ENCODE results near the gene SLC10A3.

SLC10A3 gene, protein sequence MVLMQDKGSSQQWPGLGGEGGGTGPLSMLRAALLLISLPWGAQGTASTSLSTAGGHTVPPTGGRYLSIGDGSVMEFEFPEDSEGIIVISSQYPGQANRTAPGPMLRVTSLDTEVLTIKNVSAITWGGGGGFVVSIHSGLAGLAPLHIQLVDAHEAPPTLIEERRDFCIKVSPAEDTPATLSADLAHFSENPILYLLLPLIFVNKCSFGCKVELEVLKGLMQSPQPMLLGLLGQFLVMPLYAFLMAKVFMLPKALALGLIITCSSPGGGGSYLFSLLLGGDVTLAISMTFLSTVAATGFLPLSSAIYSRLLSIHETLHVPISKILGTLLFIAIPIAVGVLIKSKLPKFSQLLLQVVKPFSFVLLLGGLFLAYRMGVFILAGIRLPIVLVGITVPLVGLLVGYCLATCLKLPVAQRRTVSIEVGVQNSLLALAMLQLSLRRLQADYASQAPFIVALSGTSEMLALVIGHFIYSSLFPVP

DNA sequence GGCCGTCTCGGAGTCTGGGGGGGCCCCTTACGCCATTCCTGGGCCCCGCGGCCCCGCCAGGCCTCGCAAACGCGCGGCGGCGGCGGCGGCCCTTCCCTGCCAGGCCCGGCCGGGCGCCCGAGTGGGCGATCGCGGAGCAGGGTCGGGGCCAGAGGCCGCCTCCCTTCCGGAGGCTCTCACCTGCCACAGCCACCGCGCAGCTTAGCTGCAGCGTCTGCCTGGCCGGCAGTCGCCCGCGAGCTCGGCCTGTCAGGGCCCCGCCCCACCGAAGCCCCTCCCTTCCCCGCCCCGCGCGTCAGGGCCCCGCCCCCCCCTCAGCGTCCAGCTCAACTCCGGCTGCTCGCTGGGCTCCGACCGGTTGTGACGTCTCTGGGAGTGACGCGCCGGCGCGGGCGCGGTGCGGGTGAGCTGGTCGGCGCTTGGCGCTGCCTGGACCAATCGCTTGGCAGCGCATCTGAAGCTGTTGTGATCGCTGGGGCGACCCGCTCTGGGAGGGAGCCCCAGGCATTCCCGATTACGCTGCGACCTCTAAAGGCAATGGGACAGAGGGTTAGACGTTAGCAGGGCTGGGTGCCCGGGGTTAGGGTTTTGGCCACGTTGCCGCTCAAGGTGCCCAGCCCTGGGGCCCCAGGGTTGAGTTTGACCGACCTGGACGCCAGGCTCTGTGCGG is at the start of gene SLC10A3:
TSS of gene SLC10A3 (minus strand) at position 216 of the 670 bp plus-strand sequence. CDS start 1,689 bp downstream, outside the sequence.
- DNase-seq: peak; percentile 92

DNA sequence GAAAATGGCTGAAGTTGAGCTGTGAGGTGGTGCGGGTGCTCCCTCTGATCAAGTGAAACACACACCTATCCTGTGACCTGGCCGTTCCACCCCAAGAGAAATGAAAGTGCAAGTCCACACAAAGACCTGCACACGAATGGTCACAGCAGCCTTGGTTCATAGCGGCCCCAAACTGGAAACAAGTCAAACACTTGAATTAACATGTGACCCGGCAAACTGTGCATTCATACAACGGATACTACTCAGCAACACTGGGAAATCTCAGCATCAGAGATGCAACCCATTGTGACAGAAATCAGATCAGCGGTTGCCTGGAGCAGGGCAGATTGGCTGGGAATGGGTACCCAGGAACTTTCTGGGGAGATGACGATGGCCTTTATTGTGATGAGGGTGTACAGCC is 48.6 kb upstream of the SLC10A3 start:
- no peak for DNase-seq

DNA sequence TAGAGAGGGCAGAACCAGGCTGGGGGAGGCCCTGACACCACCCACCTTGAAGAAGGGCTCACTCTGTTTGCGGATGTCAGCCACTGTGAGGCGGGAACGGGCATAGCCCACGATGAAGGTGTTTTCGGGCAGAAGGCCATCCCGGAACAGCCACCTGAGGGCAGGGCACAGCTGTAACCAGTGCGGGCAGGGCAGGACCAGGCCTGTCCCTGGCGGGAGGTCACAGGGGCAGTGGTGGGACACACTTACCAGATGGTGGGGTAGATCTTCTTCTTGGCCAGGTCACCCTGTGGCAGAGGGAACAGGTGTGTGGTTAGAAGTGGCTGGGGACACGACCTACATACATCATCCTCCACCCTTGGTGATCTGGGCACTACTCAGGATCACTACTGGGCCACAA is 45.5 kb upstream of the SLC10A3 start:
- no peak for DNase-seq

DNA sequence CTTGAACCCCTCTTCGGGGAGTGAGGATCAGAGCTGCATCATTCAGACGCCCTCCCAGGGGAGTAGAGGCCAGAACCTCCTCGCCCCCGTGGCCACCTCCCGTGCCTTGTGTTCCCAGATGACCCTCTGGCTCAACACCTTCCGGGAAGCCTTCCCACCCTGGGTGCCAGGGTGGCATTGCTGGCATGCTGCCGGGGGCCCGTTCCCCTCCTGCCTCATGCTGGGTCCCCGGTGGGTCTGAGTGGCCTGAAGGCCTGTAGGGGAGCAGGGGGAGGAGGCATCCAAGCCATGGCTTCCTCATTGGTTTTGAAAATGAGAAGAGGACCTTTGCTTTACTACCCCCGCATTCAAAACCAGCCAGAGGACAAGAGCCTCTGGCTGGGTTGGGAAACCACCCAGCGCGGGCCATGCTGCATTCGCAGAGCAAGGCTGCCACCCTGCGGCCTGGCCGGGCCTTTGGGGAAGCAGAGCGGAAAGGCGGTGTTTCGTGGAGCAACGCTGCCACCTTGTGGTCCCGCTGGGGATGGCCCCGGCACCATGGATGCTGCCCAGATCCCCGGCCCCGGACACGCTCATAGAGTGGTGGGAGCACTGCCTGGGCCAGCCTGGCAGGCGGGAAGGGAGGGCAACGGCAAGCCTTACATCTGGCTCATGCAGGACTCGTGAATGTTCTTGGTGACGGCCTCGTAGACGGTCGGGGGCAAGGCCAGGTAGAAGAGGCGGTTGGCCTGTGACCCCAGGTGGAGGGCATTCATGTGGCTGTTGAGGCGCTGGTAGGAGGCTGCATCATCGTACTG is 44.3 kb upstream of the SLC10A3 start:
- DNase-seq: peak; percentile 80

DNA sequence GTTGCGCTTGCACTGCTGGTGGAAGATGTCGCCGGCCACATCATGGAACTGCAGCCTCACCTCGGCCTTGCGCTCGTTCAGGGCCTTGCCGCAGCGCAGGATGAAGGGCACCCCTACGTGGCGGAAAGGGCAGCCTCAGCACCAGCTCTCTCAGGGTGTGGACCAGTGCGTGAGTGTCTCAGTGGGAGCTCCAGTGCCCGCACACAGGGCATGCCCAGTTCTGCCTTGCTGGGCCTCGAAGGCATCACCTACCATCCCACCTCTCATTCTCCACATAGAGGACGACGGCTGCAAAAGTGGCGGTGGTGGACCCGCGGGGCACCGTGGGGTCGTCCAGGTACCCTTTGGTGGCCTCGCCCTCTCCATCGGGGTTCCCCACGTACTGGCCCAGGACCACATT is 42.3 kb upstream of the SLC10A3 start:
- no peak for DNase-seq

DNA sequence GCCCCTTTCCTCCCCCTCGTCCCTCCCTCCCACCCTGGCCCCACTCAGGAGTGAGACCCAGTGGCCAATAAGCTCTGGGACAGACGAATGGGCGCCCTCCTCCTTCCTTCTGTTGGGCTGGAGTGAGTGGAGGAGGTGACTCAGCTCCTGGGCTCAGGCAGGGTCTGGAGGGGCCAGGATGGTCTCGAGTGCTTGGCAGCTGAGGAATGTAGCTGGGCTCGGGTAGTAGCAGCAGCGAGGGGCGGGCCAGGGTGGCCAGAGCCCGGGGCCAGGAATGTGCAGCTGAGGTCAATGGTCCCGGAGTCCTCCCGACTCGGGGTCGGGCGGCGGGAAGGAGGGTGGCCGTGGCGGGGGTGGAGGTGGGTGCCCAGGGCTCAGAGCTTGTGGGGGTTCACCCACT is 41.2 kb upstream of the SLC10A3 start:
- no peak for DNase-seq

DNA sequence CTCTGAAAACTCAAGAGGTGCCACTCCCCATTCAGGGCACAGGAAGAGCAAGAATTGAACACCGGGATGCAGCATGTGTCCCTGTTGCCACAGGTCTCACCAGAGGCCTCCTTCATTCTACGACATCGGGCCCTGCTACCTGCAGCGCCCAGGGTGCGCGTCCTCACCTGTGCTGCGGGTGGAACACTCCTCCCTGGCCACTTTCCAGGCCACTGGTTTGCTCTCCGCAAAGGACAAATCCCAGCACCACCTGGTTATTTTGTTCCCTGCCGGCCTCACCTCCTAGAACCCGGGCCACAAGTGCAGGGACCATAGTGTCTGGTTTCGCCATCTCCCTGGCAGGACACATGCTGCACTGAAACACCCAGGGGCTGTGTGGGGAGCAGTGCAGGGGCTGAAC is 39.9 kb upstream of the SLC10A3 start:
- no peak for DNase-seq

DNA sequence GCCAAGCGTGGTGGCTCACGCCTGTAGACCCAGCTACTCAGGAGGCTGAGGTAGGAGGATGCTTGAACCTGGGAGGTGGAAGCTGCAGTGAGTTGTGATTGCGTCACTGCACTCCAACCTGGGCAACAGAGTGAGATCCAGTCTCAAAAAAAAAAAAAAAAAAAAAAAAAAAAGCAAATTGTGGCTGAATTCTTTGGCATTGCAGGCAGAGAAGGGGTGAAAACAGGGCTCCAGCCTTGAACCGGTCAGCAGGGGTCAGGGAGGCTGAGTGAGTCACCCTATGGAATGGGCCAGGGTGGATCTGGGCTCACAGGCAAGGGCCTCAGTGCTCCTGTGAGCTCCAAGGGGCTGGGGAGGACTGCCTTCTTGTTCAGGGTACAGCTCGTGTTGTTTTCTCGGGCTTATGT is 38.8 kb upstream of the SLC10A3 start:
- DNase-seq: no peak

DNA sequence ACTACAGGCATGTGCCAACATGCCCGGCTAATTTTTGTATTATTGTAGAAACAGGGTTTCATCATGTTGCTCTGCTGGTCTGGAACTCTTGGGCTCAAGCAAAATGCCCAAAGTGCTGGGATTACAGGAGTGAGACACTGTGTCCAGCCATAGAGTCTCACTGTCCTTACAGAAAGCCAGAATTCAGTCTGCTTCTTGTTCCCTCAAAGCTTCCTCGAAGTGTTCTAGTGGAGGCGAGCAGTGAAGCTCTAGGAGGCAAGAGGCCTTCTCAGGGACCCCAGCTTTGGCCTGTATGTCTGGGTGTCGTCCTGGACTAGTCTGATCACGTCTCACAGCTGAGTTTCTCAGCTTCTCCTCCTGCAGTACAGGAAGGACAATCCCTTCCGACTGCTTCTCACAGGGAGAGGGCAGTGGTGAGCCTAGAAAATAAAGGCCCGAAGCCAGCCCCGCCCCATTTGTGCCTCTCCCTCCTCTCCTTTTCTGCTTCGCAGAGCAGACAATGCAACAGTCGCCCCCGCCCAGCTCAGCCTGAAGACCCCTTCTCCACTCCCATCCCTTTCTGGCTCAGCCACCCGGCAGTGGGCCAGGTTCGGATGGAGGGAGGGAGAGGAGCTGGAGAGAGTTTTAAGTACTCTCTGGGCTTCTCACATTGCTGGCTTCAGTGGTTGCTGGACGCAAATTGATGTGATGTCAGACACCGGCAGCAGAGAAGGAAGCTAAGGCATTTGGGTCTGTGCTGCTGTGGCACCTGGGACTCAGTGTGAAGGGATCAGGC is 36.7 kb upstream of the SLC10A3 start:
- DNase-seq: peak; percentile 46

DNA sequence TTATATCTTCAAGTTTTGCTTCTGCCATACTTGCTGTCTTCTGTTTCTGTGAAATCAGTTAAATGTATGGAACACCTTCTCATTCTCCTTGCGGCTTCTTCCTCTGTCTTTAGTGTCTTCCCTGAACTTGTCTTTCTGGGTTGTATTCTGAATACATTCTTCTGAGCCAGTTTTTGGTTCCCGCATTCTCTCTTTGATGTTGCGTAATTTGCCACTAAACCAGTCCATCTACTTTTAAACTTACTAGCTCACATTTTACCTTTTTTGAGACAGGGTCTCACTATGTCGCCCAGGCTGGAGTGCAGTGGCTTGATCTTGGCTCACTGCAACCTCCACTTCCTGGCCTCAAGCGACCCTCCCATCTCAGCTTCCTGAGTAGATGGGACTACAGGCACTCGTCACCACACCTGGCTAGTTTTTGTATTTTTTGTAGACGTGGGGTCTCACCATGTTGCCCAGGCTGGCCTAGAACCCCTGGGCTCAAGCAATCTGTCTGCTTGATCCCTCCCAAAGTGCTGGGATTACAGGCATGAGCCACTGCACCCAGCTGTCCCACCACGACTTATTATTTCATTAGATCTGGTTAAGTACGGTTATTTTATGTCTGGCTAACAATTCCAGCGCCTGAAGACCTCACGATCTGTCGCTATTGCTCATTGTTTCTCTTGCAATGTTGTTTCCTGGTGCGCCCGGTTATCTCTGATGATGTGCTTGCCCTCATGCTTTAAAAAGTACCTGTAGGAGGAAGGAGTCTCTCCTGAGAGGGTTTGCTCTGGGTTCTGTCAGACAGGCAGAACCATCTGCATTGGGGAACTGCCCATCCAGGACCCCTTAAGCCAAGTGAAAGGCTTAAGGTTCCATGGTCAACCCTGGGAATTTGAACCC is 35.4 kb upstream of the SLC10A3 start:
- DNase-seq: no peak

DNA sequence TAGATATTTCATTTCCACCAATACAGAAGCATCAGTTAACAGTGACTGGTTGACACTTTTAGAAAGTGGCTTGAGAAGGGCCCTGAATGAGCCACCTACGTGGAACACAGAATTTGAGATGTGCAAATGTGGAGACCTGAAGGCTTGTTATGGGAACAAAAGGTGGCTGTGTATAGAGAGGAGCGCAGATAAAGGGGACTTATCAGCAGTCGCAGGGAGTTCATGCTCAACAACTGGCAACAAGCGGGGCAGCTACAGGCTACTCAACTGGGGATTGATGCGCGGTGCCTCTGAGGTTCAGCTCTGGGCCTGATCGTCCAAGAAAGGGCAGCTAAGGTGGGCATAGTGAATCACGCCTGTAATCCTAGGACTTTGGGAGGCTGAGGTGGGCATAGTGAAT is 29.0 kb upstream of the SLC10A3 start:
- DNase-seq: no peak

DNA sequence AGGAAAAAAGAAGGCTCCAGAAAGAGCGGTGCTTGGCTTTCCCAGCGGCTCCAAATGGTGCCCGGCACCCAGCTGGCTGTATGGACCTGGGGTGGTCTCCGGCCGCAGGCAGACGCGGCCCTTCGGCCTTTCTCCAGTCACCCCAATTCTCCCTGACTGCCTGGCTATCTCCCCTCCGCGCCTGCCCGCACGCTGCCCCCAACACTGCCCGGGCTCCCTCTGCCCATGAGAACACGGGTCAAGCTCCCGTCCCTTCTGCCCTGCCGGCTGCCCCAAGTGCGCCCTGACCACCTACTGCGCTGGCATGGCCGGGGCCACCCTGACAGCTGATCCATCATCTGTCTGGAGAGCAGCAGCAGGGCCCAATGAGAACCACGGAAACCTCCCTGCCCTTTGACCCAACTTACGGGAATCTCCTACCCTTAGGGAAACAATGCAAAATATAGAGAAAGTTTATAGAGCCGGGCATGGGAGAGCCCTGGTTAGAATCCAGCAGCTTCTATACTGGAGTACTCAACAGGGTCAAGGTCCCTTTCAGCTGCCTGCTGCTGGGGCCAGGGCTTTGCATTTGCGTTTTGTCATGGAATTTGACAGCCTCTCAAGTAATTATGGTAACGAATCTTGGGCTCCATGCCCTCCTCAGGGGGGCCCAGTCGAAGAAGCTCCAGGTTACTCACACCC is 26.8 kb upstream of the SLC10A3 start:
- DNase-seq: no peak

DNA sequence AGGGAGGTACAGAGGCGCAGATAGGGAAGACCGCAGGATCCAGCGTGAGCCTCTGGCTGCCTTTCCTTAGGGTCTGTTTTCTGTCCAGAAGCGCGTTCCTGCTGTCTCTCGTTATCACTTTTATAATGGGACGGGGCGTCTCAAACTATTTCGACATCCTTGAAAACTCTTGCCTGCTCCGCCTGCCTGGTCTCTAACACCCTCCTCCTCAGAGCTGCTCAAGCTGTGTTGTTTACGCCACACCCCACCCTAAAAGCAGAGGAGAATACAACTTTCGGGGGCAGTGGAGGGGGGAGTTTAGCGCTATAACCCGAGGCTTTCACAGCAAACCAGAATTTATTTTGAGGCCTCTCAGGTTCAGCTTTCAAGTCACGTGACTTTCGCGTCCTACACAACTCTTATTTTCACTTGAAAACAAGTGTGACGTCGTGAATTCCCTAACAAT is 26.2 kb upstream of the SLC10A3 start:
- no peak for DNase-seq

DNA sequence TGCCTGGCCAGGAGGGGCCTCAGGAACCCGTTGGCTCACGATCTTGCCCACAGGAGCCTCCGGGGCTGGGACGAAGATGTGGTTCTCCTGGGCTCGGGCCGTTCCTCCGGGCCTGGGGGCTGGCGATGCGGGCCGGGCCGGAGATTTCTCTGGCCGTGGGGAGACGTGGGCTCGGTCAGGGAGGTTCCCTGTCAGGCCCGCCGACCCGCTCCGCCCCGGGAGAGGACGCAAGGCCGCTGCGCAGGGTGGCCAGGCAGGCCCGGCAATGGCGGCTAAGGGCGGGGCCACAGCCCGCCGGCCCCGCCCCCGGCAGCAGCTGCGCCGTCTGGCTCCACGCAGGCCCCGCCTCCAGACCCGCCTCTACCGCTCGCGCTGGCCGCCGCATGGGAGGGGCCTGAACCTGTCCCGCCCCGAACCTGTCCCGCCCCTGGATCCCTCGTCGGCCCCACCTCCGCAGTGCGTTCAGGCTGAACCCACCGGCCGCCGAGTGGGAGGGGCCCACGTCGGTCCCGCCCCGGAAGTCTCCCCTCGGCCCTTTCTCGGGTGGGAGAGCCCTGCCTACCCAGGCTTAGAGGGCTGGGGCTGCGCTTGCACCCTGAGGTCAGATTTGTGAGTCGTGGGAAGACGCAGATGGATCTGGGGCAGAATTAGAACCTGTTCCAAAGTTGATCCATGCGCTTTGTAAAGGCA is 25.7 kb upstream of the SLC10A3 start, which contains the start of gene FAM3A:
TSS of gene FAM3A (minus strand) at position 267 of the 690 bp plus-strand sequence. CDS start 460 bp downstream, outside the sequence.
- DNase-seq: peak; percentile 91

DNA sequence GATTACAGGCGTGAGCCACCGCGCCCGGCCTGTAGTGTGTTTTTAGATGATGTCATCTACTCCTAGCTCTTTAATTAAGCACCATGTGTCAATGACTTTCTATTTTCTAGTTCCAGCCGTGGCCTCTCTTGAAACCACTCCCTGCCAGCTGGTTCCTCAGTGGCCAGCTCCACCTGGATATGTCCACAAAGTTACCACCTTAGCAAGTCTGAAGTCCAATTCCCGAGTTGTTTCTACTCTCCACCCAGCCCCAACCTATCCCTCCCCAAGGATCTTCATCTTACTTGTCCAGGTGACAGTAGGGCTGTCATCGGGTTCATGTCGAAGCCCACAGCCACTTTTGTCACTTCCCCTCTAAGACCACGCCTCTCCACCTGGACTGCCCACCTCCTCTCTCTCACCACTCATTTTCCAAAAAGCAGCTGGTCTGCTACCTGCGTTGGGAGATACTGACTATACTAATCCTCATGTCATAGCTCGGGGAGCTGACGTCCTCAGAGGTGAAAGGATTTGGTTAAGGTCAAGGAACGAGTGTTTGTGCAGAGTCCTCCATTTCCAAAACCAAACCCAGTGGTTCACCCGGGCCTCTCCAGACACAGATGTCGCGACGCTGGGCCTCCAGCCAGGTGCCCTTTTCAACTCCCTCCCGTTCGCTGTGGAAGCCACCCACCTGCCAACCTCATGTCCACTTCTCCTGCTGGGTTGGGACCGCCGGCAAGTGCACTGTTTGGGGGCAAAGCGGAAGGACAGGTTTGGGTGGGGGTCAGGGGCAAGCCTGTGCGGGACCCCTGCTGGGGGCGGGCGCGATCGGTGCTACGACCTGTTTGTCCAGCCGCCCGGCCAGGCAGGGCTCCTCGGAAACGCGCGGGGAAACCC is 24.9 kb upstream of the SLC10A3 start:
- DNase-seq: no peak

DNA sequence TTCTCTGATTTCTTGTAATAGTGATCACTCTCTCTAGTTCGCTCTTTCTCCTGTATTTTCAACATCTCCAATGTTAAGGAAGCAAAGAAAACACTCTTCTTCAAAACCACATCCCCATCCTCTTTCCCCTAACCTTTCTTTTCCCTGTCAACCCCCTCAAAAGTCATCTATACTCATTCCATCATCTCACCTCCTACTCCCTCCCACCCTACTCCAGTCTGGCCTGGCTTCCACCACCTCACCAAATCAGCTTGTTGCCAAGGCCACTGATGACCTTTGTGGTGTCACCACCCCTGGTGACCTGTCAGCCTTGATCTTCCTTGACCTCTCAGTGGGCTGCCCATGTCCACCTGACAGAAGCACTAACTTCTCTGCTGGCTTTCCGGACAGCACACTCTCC is 23.3 kb upstream of the SLC10A3 start:
- DNase-seq: no peak

DNA sequence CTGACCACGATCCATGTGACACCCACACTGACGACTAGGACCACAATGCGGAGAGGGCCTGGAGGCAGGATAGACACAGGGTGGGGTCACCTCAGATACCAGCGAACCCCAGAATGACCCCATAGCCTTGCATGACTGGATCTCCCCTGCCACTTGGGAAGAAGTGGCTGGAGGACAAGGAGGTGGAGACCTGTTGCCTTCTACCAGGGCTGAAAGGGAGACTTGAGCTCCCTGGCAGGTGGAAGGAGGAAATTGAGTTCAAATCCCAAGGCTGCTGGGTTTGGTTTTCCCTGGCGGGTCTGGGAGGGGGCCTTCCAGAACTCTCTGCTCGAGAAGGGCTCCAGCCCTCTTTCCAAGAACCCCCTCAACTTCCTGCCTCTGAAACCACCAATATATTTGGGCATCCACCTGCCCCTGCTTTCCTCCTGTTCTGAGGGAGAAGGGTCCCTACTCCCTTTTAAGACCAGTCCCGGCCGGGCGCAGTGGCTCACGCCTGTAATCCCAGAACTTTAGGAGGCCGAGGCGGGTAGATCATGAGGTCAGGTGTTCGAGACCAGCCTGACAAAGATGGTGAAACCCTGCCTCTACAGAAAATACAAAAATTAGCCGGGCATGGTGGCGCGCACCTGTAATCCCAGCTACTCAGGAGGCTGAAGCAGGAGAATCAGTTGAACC is 22.6 kb upstream of the SLC10A3 start:
- DNase-seq: no peak

DNA sequence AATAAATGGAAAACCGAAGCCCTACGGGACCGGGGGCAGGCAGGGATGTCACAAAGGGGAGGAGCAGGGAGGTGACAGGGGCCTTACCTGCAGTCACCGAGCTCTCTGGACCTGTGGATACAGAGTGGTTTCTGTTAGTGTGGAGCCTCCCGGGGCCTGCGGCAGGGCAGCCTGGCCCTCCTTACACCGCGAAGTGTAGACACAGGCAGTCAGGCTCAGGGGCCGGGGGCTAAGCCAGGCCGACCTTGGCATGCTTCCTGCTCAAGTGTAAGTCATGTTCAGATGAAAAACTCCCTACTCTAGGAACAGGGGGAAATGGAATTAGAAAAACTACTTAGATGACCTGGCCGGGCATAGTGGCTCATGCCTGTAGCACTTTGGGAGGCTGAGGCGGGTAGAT is 21.3 kb upstream of the SLC10A3 start:
- DNase-seq: no peak

DNA sequence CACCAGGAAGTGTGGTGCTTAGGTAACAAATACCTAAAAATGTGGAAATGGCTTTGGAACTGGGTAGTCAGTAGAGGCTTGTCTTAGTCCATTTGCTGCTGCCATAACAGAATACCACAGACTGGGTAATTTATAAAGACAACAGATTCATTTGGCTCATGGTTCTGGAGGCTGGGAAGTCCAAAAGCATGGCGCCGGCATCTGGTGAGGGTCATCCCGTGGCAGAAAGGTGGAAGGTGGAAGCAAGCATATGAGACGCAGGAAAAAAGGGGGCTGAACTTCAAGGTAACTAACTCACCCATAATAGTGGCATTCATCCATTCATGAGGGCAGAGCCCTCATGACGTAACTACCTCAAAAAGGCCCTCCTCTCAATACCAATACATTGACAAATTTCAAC is 19.0 kb upstream of the SLC10A3 start:
- no peak for DNase-seq
